Measurements from ENCODE around the gene DTX3. TPM values are rescaled to one million over a fixed set of nuclear protein-coding genes. Genes with fewer than 3 reads are reported as not detected.

DTX3 gene
- total and polyA plus RNA-seq, 2 of the 13 experiments (the other 11 are each of a cell fraction or from before 2014, with no cell fraction given) = 9.0 to 27.2 TPM

GRCh38 chr12:57590864-57591781, 13.5 kb upstream of the DTX3 start, which contains the start of gene PIP4K2C (continued):
- TF ChIP-seq ZNF605 (CRISPR knock-in tag; IDR thresholded peaks at IDR 0.05) (peak; percentile 69), ZNF724P (CRISPR knock-in tag; IDR thresholded peaks at IDR 0.05; ENCODE audit: borderline replicate concordance) (0 out of 2 replicates have a peak, but pooled peaks have one; percentile 5), MLLT10 (CRISPR knock-in tag; IDR thresholded peaks at IDR 0.05) (no peak), ZNF775 (CRISPR knock-in tag; IDR thresholded peaks at IDR 0.05; ENCODE audit: borderline replicate concordance) (peak; percentile 22; the same call in 1 of the 2 replicates), ZFY (CRISPR knock-in tag; IDR thresholded peaks at IDR 0.05) (peak; percentile 28; the same call in 1 of the 2 replicates), ZNF20 (CRISPR knock-in tag; IDR thresholded peaks at IDR 0.05) (0 out of 2 replicates have a peak, but pooled peaks have one; percentile 51), ZNF543 (CRISPR knock-in tag; IDR thresholded peaks at IDR 0.05) (peak; percentile 54; the same call in 1 of the 2 replicates), AHR (CRISPR knock-in tag; IDR thresholded peaks at IDR 0.05) (no peak), ZNF792 (CRISPR knock-in tag; IDR thresholded peaks at IDR 0.05) (no peak; the same call in 1 of the 2 replicates), ZNF556 (CRISPR knock-in tag; IDR thresholded peaks at IDR 0.05; ENCODE audit: borderline replicate concordance) (no peak), XRCC5 (optimal IDR thresholded peaks at IDR 0.05; ENCODE audit: low read length) (no peak), ZNF510 (CRISPR knock-in tag; IDR thresholded peaks at IDR 0.05; ENCODE audit: low read depth) (peak; percentile 86; the same call in 1 of the 2 replicates), AFF4 (CRISPR knock-in tag; IDR thresholded peaks at IDR 0.05) (no peak), RBFOX2 (IDR thresholded peaks at IDR 0.05; ENCODE audit: low read depth, low read length) (peak; percentile 87), ZNF788 (CRISPR knock-in tag; IDR thresholded peaks at IDR 0.05; ENCODE audit: borderline replicate concordance) (no peak), ZC3H13 (CRISPR knock-in tag; IDR thresholded peaks at IDR 0.05) (no peak), RFX1 (IDR thresholded peaks at IDR 0.05) (no peak), ARNTL (CRISPR knock-in tag; IDR thresholded peaks at IDR 0.05) (0 out of 2 replicates have a peak, but pooled peaks have one; percentile 19), ZNF234 (CRISPR knock-in tag; conservative IDR thresholded peaks at IDR 0.05) (no peak; the same call in 1 of the 2 replicates), ZNF883 (CRISPR knock-in tag; IDR thresholded peaks at IDR 0.05; ENCODE audit: not compliant biosample characterization) (peak; percentile 87)
- TF ChIP-seq, protein P1, sequence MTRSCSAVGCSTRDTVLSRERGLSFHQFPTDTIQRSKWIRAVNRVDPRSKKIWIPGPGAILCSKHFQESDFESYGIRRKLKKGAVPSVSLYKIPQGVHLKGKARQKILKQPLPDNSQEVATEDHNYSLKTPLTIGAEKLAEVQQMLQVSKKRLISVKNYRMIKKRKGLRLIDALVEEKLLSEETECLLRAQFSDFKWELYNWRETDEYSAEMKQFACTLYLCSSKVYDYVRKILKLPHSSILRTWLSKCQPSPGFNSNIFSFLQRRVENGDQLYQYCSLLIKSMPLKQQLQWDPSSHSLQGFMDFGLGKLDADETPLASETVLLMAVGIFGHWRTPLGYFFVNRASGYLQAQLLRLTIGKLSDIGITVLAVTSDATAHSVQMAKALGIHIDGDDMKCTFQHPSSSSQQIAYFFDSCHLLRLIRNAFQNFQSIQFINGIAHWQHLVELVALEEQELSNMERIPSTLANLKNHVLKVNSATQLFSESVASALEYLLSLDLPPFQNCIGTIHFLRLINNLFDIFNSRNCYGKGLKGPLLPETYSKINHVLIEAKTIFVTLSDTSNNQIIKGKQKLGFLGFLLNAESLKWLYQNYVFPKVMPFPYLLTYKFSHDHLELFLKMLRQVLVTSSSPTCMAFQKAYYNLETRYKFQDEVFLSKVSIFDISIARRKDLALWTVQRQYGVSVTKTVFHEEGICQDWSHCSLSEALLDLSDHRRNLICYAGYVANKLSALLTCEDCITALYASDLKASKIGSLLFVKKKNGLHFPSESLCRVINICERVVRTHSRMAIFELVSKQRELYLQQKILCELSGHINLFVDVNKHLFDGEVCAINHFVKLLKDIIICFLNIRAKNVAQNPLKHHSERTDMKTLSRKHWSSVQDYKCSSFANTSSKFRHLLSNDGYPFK (CRISPR knock-in tag; IDR thresholded peaks at IDR 0.05; ENCODE audit: borderline replicate concordance) = peak; percentile 83; the same call in 1 of the 2 replicates
- TF ChIP-seq, protein P2, sequence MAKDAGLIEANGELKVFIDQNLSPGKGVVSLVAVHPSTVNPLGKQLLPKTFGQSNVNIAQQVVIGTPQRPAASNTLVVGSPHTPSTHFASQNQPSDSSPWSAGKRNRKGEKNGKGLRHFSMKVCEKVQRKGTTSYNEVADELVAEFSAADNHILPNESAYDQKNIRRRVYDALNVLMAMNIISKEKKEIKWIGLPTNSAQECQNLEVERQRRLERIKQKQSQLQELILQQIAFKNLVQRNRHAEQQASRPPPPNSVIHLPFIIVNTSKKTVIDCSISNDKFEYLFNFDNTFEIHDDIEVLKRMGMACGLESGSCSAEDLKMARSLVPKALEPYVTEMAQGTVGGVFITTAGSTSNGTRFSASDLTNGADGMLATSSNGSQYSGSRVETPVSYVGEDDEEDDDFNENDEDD (CRISPR knock-in tag; IDR thresholded peaks at IDR 0.05; ENCODE audit: borderline replicate concordance) = peak; percentile 65

All from HepG2 (cell line).